ENCODE data around the gene PPP6R2. TPM values are rescaled to one million over a fixed set of nuclear protein-coding genes. Genes with fewer than 3 reads are reported as not detected.

Gene PPP6R2
- total and polyA plus RNA-seq, 2 donors (not counting 3 experiments of a cell fraction or from before 2014, with no cell fraction given): 38.6 to 54.6 TPM

GRCh38 chr22:50456466-50457234 lies 113.5 kb downstream of the PPP6R2 start:
- peaks cover 0 to 47% of the 10 kb centered on the region in 2 experiments for H3K36me3 ChIP-seq (ENCODE audit: control insufficient read depth in 2 of 2, extremely low read depth in 1 of 2, insufficient read depth in 2 of 2, low read length in 2 of 2)
- FAIRE-seq: no peak
- no peaks in the 10 kb centered on the region for H3K4me1 ChIP-seq (ENCODE audit: control insufficient read depth, extremely low read depth, insufficient read depth, low read length)
- BruUV-seq (replicated peaks): no TSS peak
- ChIA-PET CTCF (no interaction called here), POLR2A (no interaction called here)
- no peak overlapping the region for H3K4me2 ChIP-seq (ENCODE audit: insufficient read depth, low read length)
- H3K9ac ChIP-seq (replicated peaks; ENCODE audit: extremely low read depth, insufficient read depth, low read length): no peak overlapping the region
- no peaks in the 10 kb centered on the region for H3K9me3 ChIP-seq (replicated peaks; ENCODE audit: control insufficient read depth, insufficient read depth, low read length)
- H3K27me3 ChIP-seq (ENCODE audit: control insufficient read depth in 2 of 2, insufficient read depth in 2 of 2, low read length in 2 of 2): no peaks in the 10 kb centered on the region
- no peak overlapping the region for H3K4me3 ChIP-seq (replicated peaks in 1 of 3; ENCODE audit: insufficient read depth in 1 of 3, low read depth in 1 of 3, low read length in 3 of 3)
- no peaks in the 10 kb centered on the region for H4K20me1 ChIP-seq (replicated peaks; ENCODE audit: control insufficient read depth, extremely low read depth, insufficient read depth, low read length)
- intact Hi-C loops (cut with micrococcal nuclease): no loop called here
- H3K9me1 ChIP-seq (replicated peaks; ENCODE audit: control insufficient read depth, extremely low read depth, insufficient read depth, low read length): no peaks in the 10 kb centered on the region
- TF ChIP-seq FOS (IDR thresholded peaks at IDR 0.05; ENCODE audit: borderline replicate concordance, insufficient read depth, low read length) (no peak), CTCF (IDR thresholded peaks at IDR 0.05; ENCODE audit: extremely low read depth in 1 of 2, insufficient read depth in 1 of 2, low read depth in 1 of 2, low read length in 2 of 2) (peak; percentile 7 to 15)
- no peak overlapping the region for H2AFZ ChIP-seq (ENCODE audit: low read depth, low read length)
- dilution Hi-C loops (cut with MboI; ENCODE audit: extremely low pct_ligation_motif_present, low sequenced_read_pairs): no loop called here
- H3K79me2 ChIP-seq (ENCODE audit: control insufficient read depth, insufficient read depth, low read length): no peaks in the 10 kb centered on the region
- DNase-seq (ENCODE audit: low read depth, low spot score): no peak
- H3K27ac ChIP-seq (ENCODE audit: insufficient read depth, low read depth, low read length): no peak overlapping the region

- Histone ChIP-seq H3K9me1 (replicated peaks; ENCODE audit: control insufficient read depth, extremely low read depth, insufficient read depth, low read length) (no peaks in the 10 kb centered on the region), H2AFZ (ENCODE audit: low read depth, low read length) (no peak overlapping the region), H3K27ac (ENCODE audit: insufficient read depth, low read depth, low read length) (no peak overlapping the region), H4K20me1 (replicated peaks; ENCODE audit: control insufficient read depth, extremely low read depth, insufficient read depth, low read length) (no peaks in the 10 kb centered on the region), H3K4me1 (ENCODE audit: control insufficient read depth, extremely low read depth, insufficient read depth, low read length) (no peaks in the 10 kb centered on the region), H3K9ac (replicated peaks; ENCODE audit: extremely low read depth, insufficient read depth, low read length) (no peak overlapping the region), H3K4me2 (ENCODE audit: insufficient read depth, low read length) (no peak overlapping the region), H3K9me3 (replicated peaks; ENCODE audit: control insufficient read depth, insufficient read depth, low read length) (no peaks in the 10 kb centered on the region), H3K79me2 (ENCODE audit: control insufficient read depth, insufficient read depth, low read length) (no peaks in the 10 kb centered on the region), H3K4me3 (replicated peaks in 1 of 3; ENCODE audit: insufficient read depth in 1 of 3, low read depth in 1 of 3, low read length in 3 of 3) (no peak overlapping the region), H3K36me3 (ENCODE audit: control insufficient read depth in 2 of 2, extremely low read depth in 1 of 2, insufficient read depth in 2 of 2, low read length in 2 of 2) (peaks cover 0 to 66% of the 10 kb centered on the region in 2 experiments), H3K27me3 (ENCODE audit: control insufficient read depth in 2 of 2, insufficient read depth in 2 of 2, low read length in 2 of 2) (no peaks in the 10 kb centered on the region)
- DNase-seq (ENCODE audit: low read depth, low spot score) (no peak), FAIRE-seq (no peak)
- TF ChIP-seq CTCF (IDR thresholded peaks at IDR 0.05; ENCODE audit: extremely low read depth in 1 of 2, insufficient read depth in 1 of 2, low read depth in 1 of 2, low read length in 2 of 2) (no peak), MAX (IDR thresholded peaks at IDR 0.05; ENCODE audit: insufficient read depth, insufficient read length) (no peak), FOS (IDR thresholded peaks at IDR 0.05; ENCODE audit: borderline replicate concordance, insufficient read depth, low read length) (no peak), JUN (IDR thresholded peaks at IDR 0.05; ENCODE audit: borderline replicate concordance, insufficient read depth, insufficient read length, low read depth) (no peak), MYC (IDR thresholded peaks at IDR 0.05; ENCODE audit: low read depth, low read length) (no peak), POLR2AphosphoS5 (IDR thresholded peaks at IDR 0.05; ENCODE audit: insufficient read depth, low read depth, low read length) (no peak), EZH2 (IDR thresholded peaks at IDR 0.05; ENCODE audit: borderline replicate concordance, low read depth, low read length, severe bottlenecking) (no peak), GATA2 (IDR thresholded peaks at IDR 0.05; ENCODE audit: insufficient read depth, insufficient read length, low read depth, low read length) (no peak), POLR2A (IDR thresholded peaks at IDR 0.05; ENCODE audit: low read depth, low read length) (no peak)
- dilution Hi-C loops (cut with MboI; ENCODE audit: extremely low pct_ligation_motif_present, low sequenced_read_pairs) (no loop called here), intact Hi-C loops (cut with micrococcal nuclease) (no loop called here)
- no TSS peak for BruUV-seq (replicated peaks)
- ChIA-PET CTCF (no interaction called here), POLR2A (no interaction called here)
Observed at GRCh38 chr22:50459016-50459415, 115.9 kb downstream of the PPP6R2 start.
